Activated effector memory CD4-positive, alpha-beta T cell treated with Interleukin-2 at 50 U/mL for 16 hours (primary cell): ENCODE measurements around the gene FADS6.

Experiments
- DNase-seq: peaks from one replicate; pipeline ENCODE4 v3.0.0-alpha.2; 2020

The FADS6 gene

DNA sequence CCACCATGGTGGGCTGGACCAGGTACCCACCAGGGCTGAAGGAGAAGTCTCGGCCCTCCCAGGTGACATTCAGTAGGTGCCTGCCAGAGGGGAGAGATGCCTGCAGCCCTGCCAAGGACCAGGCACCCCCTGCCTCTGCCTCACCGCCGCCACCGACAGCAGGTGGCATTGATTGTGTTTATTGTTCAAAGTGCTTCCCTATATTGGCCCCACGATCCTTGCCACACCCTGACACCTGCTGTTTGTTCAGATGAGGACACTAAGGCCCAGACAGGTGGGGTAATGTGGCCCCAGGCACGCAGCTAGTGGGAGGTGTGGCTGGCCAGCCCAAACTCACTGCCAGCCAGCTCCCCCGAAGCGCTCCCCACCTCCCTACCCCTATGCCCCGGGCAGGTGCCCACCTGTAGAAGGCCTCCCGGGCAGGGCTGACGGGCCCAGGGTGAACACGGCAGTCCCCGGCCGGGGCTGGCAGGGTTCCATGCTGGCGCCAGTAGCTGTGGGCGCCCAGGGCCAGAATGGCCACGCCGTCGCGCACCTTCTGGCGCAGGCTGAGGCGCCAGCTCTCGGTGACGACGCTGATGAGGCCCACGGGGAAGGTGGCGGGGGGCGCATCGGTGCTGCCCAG, 41.7 kb downstream of the FADS6 start:
- DNase-seq: no peak

DNA sequence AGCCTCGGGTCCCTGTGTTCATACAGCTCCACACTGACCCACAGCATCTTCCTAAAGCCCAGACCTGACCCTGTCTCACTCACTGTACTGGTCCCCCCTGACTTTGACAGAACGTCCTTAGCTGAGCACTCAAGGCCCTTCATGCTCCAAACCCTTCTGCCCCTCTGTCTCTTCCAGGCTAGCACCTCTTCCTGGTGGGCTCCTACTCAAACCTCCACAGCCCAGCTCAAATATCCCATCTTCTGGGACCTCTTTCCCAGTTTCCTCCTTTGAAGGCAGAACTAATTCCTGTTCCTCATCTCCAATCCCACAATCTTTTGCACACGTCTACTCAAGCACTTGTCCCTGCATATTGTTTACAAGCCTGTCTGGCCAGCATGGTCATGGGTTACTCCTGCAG, 42.5 kb downstream of the FADS6 start:
- no peak for DNase-seq

DNA sequence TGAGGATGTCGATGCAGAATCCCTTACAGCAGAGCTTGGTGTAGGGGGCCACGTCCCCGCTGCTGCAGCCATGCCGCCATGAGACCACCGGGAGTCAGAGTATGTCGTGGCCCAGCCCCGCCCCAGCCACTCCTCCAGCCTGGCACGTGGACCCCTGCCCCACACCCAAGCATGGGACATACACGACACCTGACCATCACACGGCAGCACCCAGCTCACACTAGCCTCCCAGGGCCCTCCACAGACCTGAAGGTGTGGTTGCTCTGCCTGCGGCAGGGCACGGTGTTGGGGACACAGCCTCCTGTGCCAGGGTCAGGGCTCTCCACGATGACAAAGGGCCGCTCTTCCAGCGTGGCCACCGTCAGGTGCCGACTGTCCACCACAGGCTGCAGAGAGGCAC, 43.1 kb downstream of the FADS6 start:
- no peak for DNase-seq

- DNase-seq: no peak
These were observed 44.6 kb downstream of the FADS6 start for GRCh38 chr17:74848656-74849399.

DNA sequence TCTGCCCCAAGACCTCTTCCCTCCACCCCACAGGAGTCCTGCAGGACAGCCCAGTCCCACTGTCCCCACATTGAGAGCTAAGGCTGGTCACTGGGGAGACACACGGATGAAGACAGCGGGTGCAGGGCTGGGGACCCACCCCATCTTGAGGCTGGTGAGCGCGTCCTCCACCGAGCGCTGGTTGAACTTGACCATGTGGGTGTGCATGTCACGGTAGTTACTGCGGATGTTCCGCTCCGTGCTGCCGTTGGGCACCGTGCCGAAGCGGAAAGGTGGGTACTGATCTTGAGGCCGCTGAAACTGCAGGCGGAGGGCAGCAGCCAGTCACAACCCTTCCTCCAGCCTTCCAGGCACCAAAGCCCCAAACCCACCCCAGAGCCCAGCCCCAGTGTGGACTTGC, 46.8 kb downstream of the FADS6 start:
- DNase-seq: no peak

- DNase-seq: no peak
These were observed 50.1 kb downstream of the FADS6 start for GRCh38 chr17:74843352-74843627.

GRCh38 chr17:74842599-74843351, 50.7 kb downstream of the FADS6 start:
- no peak for DNase-seq

- DNase-seq: no peak
These were observed 51.3 kb downstream of the FADS6 start for GRCh38 chr17:74842146-74842598.

GRCh38 chr17:74840989-74841666, 52.3 kb downstream of the FADS6 start:
- DNase-seq: no peak

DNA sequence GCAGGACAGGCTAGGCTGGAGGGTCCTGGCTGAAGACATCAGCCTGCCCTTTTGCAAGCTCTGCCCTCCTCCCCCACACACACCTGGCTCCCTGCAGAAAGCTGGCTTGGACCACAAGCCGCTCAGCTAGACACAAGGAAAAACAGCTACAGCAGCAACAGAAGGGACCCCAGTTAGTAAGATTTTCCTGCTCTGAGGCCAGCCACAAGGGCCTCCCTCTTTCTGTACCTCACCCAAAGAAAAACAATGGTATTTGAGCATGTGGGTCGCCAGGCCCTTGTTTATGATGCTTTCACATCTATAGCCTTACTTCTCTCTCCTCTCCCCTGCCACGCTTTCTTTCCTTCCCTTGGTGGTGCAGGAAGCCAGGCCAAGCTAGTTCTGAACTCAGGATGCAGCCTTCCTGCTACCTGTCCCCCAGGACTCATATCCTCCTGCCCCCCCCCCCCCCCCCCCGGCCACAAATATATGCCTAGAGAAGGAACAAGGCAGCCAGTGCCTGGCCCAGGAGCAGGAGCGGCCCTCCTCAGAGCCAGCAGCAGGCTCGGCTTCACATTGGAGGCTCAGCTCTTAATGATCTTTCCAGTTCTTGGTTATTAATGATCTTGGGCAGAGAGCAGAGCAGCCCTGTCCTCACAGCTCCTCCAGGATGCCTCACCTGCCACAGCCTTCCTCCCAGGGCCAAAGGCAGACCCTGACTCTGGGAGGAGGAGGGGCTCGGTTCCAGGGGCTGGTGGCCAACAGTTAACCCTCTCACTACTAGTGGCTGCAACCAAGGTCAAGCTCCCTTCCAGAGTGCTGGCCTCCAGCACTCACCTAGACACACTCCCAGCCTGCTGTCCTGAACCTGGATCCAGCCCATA, 53.2 kb downstream of the FADS6 start:
- DNase-seq: no peak

GRCh38 chr17:74838274-74838673, 55.2 kb downstream of the FADS6 start:
- no peak for DNase-seq

- no peak for DNase-seq
These were observed 56.6 kb downstream of the FADS6 start for GRCh38 chr17:74836691-74837467.

DNA sequence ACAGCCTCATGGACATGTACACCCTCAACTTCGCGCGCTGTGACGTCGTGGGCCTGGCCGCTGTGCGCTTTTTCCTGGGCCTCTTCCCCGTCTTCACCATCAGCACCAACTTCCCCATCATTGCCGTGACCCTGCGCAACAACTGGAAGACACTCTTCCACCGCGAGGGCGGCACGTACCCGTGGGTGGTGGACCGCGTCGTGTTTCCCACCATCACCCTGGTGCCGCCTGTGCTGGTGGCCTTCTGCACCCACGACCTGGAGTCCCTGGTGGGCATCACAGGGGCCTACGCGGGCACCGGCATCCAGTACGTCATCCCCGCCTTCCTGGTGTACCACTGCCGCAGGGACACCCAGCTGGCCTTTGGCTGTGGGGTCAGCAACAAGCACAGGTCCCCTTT, 57.2 kb downstream of the FADS6 start:
- DNase-seq: no peak

GRCh38 chr17:74833501-74834377, 59.7 kb downstream of the FADS6 start:
- DNase-seq: no peak

DNA sequence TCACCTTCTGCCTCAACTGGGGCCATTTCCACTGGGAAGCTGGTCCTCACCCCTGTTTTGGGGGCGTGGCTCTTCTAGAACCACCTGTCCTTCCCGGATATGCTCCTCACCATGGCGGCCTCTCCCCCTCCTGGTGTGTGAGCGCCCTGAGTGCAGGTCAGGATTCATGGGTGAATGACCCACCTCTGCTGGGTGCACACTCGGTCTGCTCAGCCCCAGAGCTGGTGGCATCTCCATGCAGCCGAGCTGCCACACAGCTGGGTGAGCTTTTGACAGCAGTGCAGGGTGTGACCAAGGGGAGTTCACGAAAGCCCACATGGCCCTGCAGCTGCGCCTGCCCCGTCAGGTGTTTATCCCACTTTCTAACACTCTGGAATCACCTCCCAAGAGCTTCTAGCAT, 61.0 kb downstream of the FADS6 start:
- DNase-seq: no peak

GRCh38 chr17:74831444-74832146, 61.8 kb downstream of the FADS6 start:
- no peak for DNase-seq

DNA sequence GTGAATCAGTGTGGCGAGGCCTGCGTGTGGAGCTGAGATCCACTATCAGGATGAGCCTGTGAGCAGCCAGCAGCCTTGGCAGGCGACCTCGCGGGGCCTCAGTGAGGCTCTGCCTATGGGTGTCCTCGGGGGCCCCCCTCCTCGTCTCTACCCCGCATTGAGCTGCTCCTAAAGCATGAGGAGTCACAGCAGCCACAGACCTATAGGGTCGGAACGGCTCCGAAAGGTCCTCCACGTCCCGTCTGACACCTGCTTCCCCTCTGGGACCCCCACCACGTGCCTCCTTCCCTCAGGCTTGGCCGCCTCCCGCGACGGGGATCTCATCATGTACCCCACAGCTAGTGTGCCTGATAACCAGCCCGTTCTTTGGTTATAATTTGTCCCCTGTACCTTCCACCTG, 62.6 kb downstream of the FADS6 start:
- no peak for DNase-seq

GRCh38 chr17:74827800-74828199, 65.6 kb downstream of the FADS6 start:
- DNase-seq: no peak
